Left cardiac atrium (tissue), 4 donors: ENCODE data around the gene CCNG2. TPM values are rescaled to one million over a fixed set of nuclear protein-coding genes. Genes with fewer than 3 reads are reported as not detected.

Experiments
- ATAC-seq, 2 donors: fragments of 200-7000 bp; cut with Tn5 transposase; one replicate each; pipeline ENCODE4 v1.9.1; 2020; ENCODE audit warnings: mild to moderate bottlenecking in 2 of 2, moderate library complexity in 2 of 2
- DNase-seq: peaks from one replicate; pipeline ENCODE4 v3.0.0-alpha.2; 2020
- intact Hi-C, 2 donors: fragments of 100-400 bp; cut with DNase I; formaldehyde crosslinking; loops; one replicate each; pipeline versions ENCODE4 v1.14.1 to v1.15.1; 2022 to 2023
- total RNA-seq, 2 donors: library from RNA; stranded (reverse); fragmentation: NEBNext Ultra II Directional; extraction: Animal tissue kit (Norgen Biotek cat#: 25700); gene quantifications; one replicate each; pipeline ENCODE4 v1.2.1, GENCODE V29; 2021
- donor health status: DM: no; HTN: yes; CAD: no.
- donor health status: DM: no; HTN: yes; CAD: no; lungs with severe emphysema.
- donor health status: DM: yes; HTN: yes; CAD: no.
- donor health status: Dilated cardiomyopathy.

The CCNG2 gene
- total RNA-seq, 2 donors from 2014 or later, result 7.7 to 18.6 TPM

DNA sequence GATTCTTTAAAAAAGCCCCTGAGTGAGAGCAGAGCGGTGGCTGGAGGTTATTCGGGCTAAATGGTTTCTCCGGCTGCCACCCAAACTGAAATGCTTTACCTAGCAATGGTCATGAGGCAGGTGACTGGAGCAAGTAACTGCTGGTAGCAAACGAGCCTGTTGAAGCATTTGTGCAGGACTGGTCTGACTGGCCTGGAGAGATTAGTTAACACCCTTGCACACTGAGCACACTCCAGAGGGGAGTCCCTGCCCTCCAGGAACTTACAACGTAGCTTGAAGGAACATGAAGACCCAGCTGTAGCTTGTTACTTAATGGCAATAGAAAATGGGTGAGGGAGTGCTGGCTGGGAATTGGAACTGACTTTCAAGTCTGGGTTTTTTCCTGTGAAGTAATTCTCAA, 40.4 kb downstream of the CCNG2 start:
- ATAC-seq, result peak in 1 of 2 donors; percentile 23
- DNase-seq, result no peak
- intact Hi-C loops, result no loop called here

- ATAC-seq (no peak), DNase-seq (no peak)
- intact Hi-C loops, result no loop called here
Measured at GRCh38 chr4:77197831-77198230, 40.8 kb downstream of the CCNG2 start.

GRCh38 chr4:77199276-77199675, 42.3 kb downstream of the CCNG2 start:
- ATAC-seq, result no peak
- no peak for DNase-seq
- intact Hi-C loops, result no loop called here

DNA sequence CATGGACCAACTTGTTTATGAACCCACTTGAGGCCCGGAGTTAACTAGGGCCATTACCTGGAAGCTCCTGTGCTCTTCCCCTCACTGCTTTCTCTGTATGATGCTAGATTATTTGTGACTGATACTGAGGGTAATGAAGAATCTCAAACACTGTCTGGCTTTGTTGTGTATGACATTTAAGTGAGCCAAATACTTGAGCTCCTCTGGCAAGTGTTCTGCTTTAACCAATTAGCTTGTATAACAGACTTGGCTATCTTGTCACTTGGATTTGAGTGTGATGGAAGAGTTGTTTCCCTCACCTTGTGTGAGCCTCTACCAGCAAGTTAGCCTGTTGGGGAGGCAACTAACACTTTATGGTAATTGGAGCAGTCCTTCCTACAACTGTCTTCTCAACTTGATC, 42.7 kb downstream of the CCNG2 start:
- intact Hi-C loops, result loop anchor here in 1 of 2 donors (5.0 kb wide), 1 partner anchor 102 kb away; no protein-coding TSS in a partner anchor
- ATAC-seq (no peak), DNase-seq (no peak)

DNA sequence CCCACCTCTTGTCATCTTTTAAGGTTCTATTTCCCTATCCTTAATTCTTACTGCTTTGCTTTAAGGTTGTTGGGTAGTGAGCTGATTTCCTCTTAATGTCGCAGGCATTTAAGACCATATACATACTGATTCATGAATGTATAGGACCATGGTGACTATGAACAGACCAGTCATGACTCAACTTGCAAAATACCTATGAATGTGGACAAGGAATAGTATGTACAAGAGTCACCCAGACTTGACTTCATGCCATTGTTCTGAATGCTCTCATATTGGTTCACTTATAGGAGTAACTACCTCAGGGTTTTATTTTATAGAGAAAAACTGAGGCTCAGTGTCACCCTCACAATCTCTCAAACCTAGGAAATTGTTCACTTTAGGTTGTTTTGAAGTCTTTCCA, 44.3 kb downstream of the CCNG2 start:
- no peak for DNase-seq
- intact Hi-C loops, result loop anchor here in 1 of 2 donors (5.0 kb wide), 1 partner anchor 104 kb away; no protein-coding TSS in a partner anchor

GRCh38 chr4:77201857-77202256, 44.9 kb downstream of the CCNG2 start:
- intact Hi-C loops, result loop anchor here in 1 of 2 donors (2.0 to 5.0 kb wide), 2 partner anchors 105 to 689 kb away; no protein-coding TSS in a partner anchor
- DNase-seq, result no peak
- ATAC-seq, result no peak

More for the DNA sequence above, 44.3 kb downstream of the CCNG2 start:
- no peak for ATAC-seq

DNA sequence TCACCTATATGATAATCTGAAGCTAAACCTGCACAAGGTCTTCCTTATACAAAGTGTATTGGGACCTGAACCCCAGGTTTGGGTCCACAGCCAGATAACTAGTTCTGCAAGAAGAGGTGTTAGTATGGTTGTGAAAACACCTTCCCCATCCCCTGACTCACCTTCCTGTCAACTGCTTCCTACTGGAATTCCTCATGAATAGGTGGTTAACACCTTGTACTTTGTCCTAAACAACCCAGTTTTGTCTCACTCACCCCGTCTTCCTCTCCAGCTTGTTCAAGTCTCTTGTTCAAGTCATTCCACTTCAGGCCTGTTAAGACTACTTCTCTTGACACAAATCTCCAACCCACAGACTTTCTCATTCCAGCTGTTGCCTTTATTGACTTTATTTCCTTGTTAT, 45.5 kb downstream of the CCNG2 start:
- intact Hi-C loops, result loop anchor here in 1 of 2 donors (2.0 to 5.0 kb wide), 2 partner anchors 105 to 690 kb away; no protein-coding TSS in a partner anchor
- DNase-seq (no peak), ATAC-seq (no peak)

DNA sequence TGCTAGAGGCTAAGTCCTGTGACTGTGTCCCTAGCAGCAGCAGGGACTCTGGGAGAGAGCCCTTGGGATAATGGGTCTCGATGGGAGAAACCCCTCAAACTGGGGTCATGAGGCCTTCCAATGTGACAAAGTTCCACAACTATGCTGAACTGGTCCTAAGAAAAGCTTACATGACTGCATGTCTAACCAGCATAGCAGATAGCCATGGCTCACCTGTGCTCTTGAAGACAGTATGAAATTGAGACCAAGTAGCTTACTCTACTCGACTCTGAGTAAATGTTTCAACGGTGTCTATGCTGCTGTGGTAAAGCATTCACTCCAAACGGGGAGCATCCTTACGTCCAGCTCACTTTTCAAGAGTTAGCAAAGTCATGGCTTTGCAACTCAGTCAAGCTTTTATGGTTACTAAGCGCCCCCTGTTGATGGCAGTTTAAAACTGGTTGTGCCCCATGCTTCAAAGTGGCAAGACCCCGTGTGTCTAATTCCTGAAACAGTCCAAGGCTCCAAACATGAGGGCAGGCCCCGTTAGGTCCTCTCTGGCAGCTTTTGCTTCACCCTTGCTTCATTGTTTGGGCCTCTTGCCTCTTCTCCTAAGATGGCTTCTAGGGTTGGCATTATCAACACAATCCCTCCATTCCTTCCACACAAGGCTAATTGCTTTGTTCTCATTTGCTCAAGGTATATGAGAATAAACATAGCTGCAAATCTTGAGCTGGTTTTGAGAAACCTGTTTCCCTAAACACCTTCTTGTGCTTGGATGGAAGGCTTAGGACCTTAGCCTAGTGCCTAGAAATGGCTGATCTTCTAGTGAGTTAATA, 46.6 kb downstream of the CCNG2 start:
- intact Hi-C loops, result loop anchor here in 1 of 2 donors (2.0 to 5.0 kb wide), 2 partner anchors 106 to 691 kb away; no protein-coding TSS in a partner anchor
- peak; percentile 73 to 86 for ATAC-seq
- DNase-seq, result peak; percentile 41

- DNase-seq (no peak), ATAC-seq (no peak)
- intact Hi-C loops, result loop anchor here in 1 of 2 donors (5.0 kb wide), 2 partner anchors 107 to 157 kb away; no protein-coding TSS in a partner anchor
Measured at GRCh38 chr4:77204621-77205020, 47.6 kb downstream of the CCNG2 start.

- intact Hi-C loops, result loop anchor here in 1 of 2 donors (5.0 kb wide), 1 partner anchor 162 kb away; no protein-coding TSS in a partner anchor
- DNase-seq (no peak), ATAC-seq (no peak)
Measured at GRCh38 chr4:77209012-77209411, 52.0 kb downstream of the CCNG2 start.

GRCh38 chr4:77209936-77210335, 52.9 kb downstream of the CCNG2 start:
- ATAC-seq (no peak), DNase-seq (no peak)
- intact Hi-C loops, result loop anchor here in 1 of 2 donors (5.0 kb wide), 1 partner anchor 163 kb away; no protein-coding TSS in a partner anchor

DNA sequence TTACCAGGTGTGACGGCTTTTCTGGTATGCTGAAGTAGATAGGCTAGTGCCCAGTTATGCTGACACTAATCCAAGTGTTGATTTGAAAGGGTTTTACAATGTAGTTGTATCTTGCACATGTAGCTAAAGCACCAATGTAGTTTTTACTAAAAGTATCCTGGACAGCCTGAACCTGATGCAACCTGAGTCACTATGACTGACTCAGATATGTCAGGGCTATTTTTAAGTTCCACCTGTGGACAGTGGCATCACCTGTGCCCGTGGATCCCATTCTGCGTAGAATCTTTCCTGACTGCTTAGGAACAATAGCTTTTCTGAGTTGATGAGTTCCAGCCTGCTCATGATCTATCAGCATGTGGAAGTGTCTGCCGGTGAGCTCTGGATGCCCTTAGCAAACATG, 58.1 kb downstream of the CCNG2 start:
- intact Hi-C loops, result no loop called here

GRCh38 chr4:77217526-77217925, 60.5 kb downstream of the CCNG2 start:
- ATAC-seq (no peak), DNase-seq (no peak)
- intact Hi-C loops, result no loop called here

More for the DNA sequence above, 58.1 kb downstream of the CCNG2 start:
- ATAC-seq (no peak), DNase-seq (no peak)

- intact Hi-C loops, result no loop called here
- ATAC-seq (no peak), DNase-seq (no peak)
Measured at GRCh38 chr4:77219266-77219665, 62.3 kb downstream of the CCNG2 start.

Other genes starting within 250 kb of the CCNG2 start
- gene SEPTIN11, start 207.5 kb upstream of the CCNG2 start, total RNA-seq, result 10 to 100 TPM; 59.6 to 65.6 TPM
- gene CCNI, start 81.2 kb upstream of the CCNG2 start, total RNA-seq, result 100 to 1,000 TPM; 255 to 307 TPM